Activated naive CD4-positive, alpha-beta T cell treated with anti-CD3 and anti-CD28 coated beads, Interleukin-2, amount 50 U/mL, for 16 hours (primary cell): ENCODE measurements around the gene DHRS3.

Source experiments
- DNase-seq: peaks from one replicate; pipeline ENCODE4 v3.0.0-alpha.2; 2020

DHRS3 gene

GRCh38 chr1:12636098-12636950, 18.3 kb upstream of the DHRS3 start:
- DNase-seq: no peak

DNA sequence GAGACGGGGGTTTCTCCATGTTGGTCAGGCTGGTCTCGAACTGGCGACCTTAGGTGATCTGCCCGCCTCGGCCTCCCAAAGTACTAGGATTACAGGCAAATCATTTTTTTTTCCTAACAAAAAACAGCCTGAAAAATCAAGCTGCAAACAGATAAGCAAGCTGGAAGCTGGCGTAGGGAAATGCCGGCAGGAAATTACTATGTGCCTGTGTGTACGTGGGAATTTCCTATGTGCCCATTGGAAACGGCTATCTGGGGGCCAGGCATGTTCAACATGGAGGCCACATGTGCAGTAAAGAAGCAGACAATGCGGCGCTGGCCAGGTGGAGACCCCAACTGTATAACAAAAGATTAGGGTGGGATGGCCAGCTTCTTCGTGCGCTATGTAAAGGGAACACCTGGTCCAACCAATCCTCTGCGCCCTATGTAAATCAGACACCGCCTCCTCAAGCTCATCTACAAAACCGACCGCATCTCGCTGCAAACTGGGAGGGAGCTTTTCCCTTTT, 16.7 kb upstream of the DHRS3 start:
- DNase-seq: no peak

GRCh38 chr1:12634156-12634555, 16.1 kb upstream of the DHRS3 start:
- DNase-seq: no peak

GRCh38 chr1:12631571-12631970, 13.6 kb upstream of the DHRS3 start:
- DNase-seq: no peak

DNA sequence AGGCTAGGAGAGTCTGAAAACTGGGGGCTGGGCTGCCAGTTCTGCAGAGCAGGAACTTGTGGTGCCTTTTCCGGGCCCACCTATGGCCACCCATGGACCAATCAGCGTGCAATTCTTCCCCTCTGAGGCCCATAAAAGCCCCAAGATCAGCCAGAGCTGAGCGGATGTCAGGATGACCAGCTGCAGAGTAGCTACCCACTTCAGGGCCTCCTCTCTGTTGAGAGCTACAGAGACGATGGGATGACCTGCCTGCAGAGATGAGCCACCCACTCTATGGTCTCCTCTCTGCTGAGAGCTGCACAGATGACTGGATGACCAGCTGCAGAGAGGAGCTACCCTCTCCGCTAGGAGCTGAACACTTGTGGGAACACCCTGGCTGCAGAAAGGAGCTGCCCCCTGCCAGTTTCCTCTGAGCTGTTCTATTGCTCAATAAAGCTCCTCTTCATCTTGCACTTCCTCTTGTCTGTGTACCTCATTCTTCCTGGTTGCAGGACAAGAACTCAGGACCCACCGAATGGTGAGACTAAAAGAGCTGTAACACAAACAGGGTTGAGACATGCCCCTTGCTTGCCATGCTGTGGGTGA, 13.0 kb upstream of the DHRS3 start:
- no peak for DNase-seq

- DNase-seq: no peak
These were observed 12.2 kb upstream of the DHRS3 start for GRCh38 chr1:12629985-12630760.

DNA sequence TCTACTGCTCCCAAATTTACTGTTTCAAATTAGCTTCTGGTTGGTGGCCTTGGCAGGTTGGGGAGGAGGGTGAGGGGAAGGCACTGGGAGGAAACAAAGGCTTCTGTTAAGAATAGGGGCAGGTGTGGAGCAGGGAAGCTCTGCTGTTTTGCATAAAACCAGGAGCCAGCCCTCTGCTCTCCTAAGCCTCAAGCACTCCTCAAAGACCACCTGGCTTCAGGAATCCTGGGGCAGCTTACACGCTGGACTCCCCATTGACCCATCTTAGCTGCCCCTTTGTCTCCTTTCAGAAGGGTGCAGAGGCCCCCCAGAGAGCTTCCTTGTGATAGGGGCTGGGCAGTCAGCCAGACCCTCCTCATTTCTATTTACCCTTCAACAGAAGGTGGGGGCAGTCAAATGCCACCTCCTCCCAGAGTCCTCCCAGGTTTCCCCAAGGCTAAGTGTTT, 11.5 kb upstream of the DHRS3 start:
- DNase-seq: no peak

- no peak for DNase-seq
These were observed 9.3 kb upstream of the DHRS3 start for GRCh38 chr1:12627296-12627695.

- no peak for DNase-seq
These were observed 8.9 kb upstream of the DHRS3 start for GRCh38 chr1:12626888-12627287.

DNA sequence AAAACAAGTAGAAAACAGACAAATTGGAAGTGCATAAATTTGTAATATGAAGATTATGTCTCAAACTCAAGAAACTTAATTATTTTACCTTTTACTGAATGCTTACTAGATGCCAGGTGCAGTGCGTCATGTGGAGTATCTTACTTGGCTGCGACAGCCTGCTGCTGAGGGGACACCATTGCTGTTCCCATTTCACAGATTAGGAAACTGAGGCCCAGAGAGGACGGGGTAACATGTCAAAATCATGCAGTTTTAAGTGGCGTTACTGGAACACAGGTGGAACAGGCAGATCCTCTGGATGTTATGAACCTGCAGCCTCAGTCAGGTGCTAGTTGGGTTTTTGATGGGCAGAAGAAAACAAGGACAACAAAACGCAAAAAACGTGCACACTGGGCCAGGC, 7.3 kb upstream of the DHRS3 start:
- DNase-seq: no peak

- no peak for DNase-seq
These were observed 4.5 kb upstream of the DHRS3 start for GRCh38 chr1:12622506-12622905.

DNA sequence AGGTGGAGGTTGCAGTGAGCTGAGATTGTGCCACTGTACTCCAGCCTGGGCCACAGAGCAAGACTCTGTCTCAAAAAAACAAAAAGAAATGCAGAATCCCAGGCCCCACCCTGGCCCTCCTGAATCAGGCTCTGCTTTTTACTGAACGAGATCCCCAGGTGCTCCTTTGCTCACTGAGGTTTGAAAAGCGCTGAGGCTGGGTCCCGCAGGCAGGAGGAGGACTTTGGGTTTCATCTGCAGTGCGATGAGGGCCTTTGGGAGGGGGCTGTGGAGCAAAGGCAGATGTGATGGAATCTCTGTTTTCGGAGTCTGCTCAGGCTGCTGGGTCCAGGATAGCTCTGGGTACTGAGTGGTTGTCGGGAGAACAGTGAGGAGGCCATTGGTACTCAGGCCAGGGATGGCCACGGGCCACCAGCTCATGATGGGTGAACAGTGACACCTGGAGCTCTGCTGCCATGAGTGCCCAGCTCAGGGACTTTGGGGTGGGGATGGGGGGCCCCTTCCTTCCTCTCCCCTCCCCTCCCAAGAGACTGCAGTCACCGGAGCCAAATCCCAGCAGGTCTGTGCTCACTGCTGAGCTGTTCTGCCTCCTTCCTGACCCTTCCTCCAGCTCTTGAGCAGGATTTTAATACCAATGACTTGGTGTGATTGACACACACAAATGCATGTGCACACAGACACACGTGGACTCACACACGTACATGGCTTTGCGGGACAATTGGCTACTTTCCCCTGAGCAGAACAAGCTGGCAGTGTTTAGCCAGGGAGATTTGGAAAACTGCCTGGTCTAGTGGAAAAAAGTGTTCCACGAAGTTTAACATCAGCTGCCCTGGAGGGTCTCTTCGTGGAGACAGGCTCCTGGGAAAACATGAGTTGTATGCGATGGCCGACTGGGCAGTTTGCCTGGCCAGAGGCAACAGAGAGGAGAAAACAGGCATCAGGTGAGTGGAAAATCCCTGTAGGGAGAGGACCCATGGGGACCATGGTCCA, 3.6 kb upstream of the DHRS3 start:
- no peak for DNase-seq

DNA sequence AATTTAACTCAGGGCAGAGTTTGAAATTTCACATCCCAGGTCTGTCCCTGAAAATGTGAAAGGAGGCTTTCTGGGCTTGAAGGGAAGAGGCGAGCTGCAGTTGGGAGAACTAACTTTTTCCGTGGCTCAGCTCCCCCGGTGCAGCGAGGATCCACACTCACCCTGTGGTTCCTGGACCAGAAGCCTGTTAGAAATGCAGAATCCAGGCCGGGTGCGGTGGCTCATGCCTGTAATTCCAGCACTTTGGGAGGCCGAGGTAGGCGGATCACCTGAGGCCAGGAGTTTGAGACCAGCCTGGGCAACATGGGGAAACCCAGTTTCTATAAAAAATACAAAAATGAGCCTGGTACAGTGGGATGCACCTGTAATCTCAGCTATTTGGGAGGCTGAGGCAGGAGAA, 2.9 kb upstream of the DHRS3 start:
- DNase-seq: no peak

DNA sequence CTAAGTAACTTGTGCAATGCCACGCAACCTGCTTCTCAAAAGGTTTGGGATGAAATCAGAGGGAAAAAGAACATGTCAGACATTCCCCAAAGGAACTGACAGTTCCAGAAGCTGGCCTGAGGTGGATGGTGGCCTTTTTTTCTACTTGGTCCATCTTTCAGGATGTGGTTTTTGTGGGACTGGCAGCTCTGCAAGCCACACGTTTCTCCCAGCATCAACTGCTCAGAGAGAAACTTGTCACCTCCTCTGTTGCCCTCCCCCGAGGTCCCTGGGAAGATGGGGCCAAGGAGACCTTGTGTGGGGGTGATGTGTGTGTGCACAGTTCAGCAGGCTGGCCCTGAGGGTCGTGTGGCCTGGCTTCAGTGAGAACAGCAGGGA, 2.5 kb upstream of the DHRS3 start:
- no peak for DNase-seq

- DNase-seq: peak; percentile 80
These were observed 1.9 kb upstream of the DHRS3 start for GRCh38 chr1:12619792-12620487.

- peak; percentile 63 for DNase-seq
These were observed 1.2 kb upstream of the DHRS3 start for GRCh38 chr1:12618965-12619791.

GRCh38 chr1:12618661-12618964, 603 bp upstream of the DHRS3 start:
- DNase-seq: peak; percentile 17

DNA sequence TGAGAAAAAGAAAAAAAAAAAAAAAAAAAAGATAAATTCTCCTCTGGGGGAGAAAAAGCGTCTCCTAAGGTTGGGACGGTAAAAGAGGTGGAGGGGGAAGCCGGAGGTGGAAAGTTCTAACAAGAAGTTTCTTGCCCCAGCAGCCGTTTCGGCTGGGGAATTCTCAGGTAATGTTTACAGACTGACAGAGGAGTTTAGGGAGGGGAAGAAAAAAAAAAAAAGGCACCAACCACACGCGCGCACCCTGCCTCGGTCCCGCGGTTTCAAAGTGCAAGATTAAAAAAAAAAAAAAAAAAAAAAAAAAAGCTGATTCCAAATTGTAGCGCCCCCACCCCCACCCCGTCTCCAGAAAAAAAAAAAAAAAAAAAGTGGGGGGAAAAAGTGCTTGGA, 504 bp downstream of the DHRS3 start:
- peak; percentile 35 for DNase-seq

GRCh38 chr1:12616709-12617373, 1.2 kb downstream of the DHRS3 start:
- DNase-seq: peak; percentile 43
